GM23338 (cell line): Measurements from ENCODE around the gene CCDC174. TPM values are rescaled to one million over a fixed set of nuclear protein-coding genes. Genes with fewer than 3 reads are reported as not detected.

Experiments used
- ATAC-seq: fragments of 200-7000 bp; cut with Tn5 transposase; 3 replicates; pipeline ENCODE4 v1.9.1; 2020
- DNase-seq: peaks from one replicate; pipeline ENCODE4 v3.0.0-alpha.2; 2015; ENCODE audit warnings: low spot score
- H2AFZ ChIP-seq: fragments of 200-600 bp; sonication (generic); 2 replicates; pipeline ENCODE4 v1.8.0; 2016; ENCODE audit warnings: antibody characterized with exemption, mild to moderate bottlenecking, moderate library complexity
- H3F3A ChIP-seq: fragments of 200-600 bp; sonication (generic); replicated peaks from 2 replicates; pipeline ENCODE4 v1.8.0; 2017; ENCODE audit warnings: antibody characterized with exemption, mixed run types, low read depth
- H3K27ac ChIP-seq: fragments of 200-600 bp; sonication (generic); 2 replicates; pipeline ENCODE4 v1.6.1; 2016; ENCODE audit warnings: low read depth
- H3K27me3 ChIP-seq: fragments of 200-600 bp; sonication (generic); 2 replicates; pipeline ENCODE4 v1.8.0; 2016; ENCODE audit warnings: mild to moderate bottlenecking, mixed run types, moderate library complexity; ENCODE audit not compliant: insufficient read depth
- H3K36me3 ChIP-seq: fragments of 200-600 bp; sonication (generic); 2 replicates; pipeline ENCODE4 v1.8.0; 2016; ENCODE audit warnings: mild to moderate bottlenecking; ENCODE audit not compliant: insufficient read depth
- H3K4me1 ChIP-seq: fragments of 200-600 bp; sonication (generic); 2 replicates; pipeline ENCODE4 v1.8.0; 2016; ENCODE audit warnings: mild to moderate bottlenecking, moderate library complexity; ENCODE audit not compliant: insufficient read depth
- H3K4me2 ChIP-seq: fragments of 200-600 bp; sonication (generic); 2 replicates; pipeline ENCODE4 v1.7.1; 2017; ENCODE audit warnings: mixed run types
- H3K4me3 ChIP-seq: fragments of 200-600 bp; sonication (generic); 2 replicates; pipeline ENCODE4 v1.6.1; 2016; ENCODE audit warnings: mixed run types
- H3K79me2 ChIP-seq: fragments of 200-600 bp; sonication (generic); replicated peaks from 2 replicates; pipeline ENCODE4 v1.8.0; 2017; ENCODE audit warnings: mild to moderate bottlenecking; ENCODE audit not compliant: insufficient read depth
- H3K9me2 ChIP-seq: fragments of 200-600 bp; sonication (generic); 2 replicates; pipeline ENCODE4 v1.8.0; 2017; ENCODE audit not compliant: insufficient read depth
- H4K20me1 ChIP-seq: fragments of 200-600 bp; sonication (generic); replicated peaks from 2 replicates; pipeline ENCODE4 v1.8.0; 2017; ENCODE audit warnings: mild to moderate bottlenecking; ENCODE audit not compliant: insufficient read depth
- H3K27ac Mint-ChIP-seq: 2 replicates; pipeline ENCODE4 v1.8.0; 2020; ENCODE audit warnings: inconsistent platforms, mild to moderate bottlenecking, moderate library complexity, mixed read lengths
- H3K27me3 Mint-ChIP-seq: 3 replicates; pipeline ENCODE4 v1.8.0; 2022; ENCODE audit warnings: low read depth, mild to moderate bottlenecking, moderate library complexity, mixed read lengths, inconsistent platforms; ENCODE audit not compliant: insufficient read depth, poor library complexity
- H3K36me3 Mint-ChIP-seq: 3 replicates; pipeline ENCODE4 v1.8.0; 2021; ENCODE audit warnings: low read depth, mild to moderate bottlenecking, inconsistent platforms, moderate library complexity, mixed read lengths
- H3K4me1 Mint-ChIP-seq: 3 replicates; pipeline ENCODE4 v1.8.0; 2020; ENCODE audit warnings: mild to moderate bottlenecking, inconsistent platforms, mixed read lengths
- H3K4me3 Mint-ChIP-seq: 3 replicates; pipeline ENCODE4 v1.8.0; 2021; ENCODE audit warnings: moderate library complexity, mild to moderate bottlenecking, inconsistent platforms, mixed read lengths
- H3K9me3 Mint-ChIP-seq: 3 replicates; pipeline ENCODE4 v1.8.0; 2020; ENCODE audit warnings: moderate library complexity, mild to moderate bottlenecking, inconsistent platforms, mixed read lengths
- CREB1 ChIP-seq: fragments of 250-450 bp; sonication (Bioruptor Pico); IDR thresholded peaks from 2 replicates; pipeline ENCODE4 v1.5.0; 2020; ENCODE audit warnings: low read depth, mild to moderate bottlenecking, moderate library complexity
- EZH2 ChIP-seq: fragments of 200-600 bp; sonication (generic); IDR thresholded peaks from one replicate; pipeline ENCODE4 v1.8.0; 2017; ENCODE audit warnings: antibody characterized with exemption, mild to moderate bottlenecking, low read depth; ENCODE audit not compliant: unreplicated experiment
- EZH2phosphoT487 ChIP-seq: fragments of 200-600 bp; sonication (generic); IDR thresholded peaks from one replicate; pipeline ENCODE4 v1.8.1; 2018; ENCODE audit warnings: antibody characterized with exemption; ENCODE audit not compliant: unreplicated experiment
- JUNB ChIP-seq: IDR thresholded peaks from one replicate; pipeline ENCODE4 v1.6.1; 2016; ENCODE audit warnings: antibody characterized with exemption; ENCODE audit not compliant: unreplicated experiment
- NANOG ChIP-seq: IDR thresholded peaks from 2 replicates; pipeline ENCODE4 v1.6.1; 2016; ENCODE audit warnings: antibody characterized with exemption, borderline replicate concordance
- POLR2AphosphoS5 ChIP-seq: IDR thresholded peaks from 2 replicates; pipeline ENCODE4 v1.6.1; 2016; ENCODE audit warnings: antibody characterized with exemption, low read depth
- STAT1 ChIP-seq: IDR thresholded peaks from one replicate; pipeline ENCODE4 v1.6.1; 2016; ENCODE audit warnings: antibody characterized with exemption; ENCODE audit not compliant: unreplicated experiment
- ZNF114 ChIP-seq: fragments of 250-450 bp; sonication (Bioruptor Pico); IDR thresholded peaks from 2 replicates; pipeline ENCODE4 v1.5.0; 2020; ENCODE audit warnings: mild to moderate bottlenecking, moderate library complexity
- ZNF331 ChIP-seq: fragments of 250-450 bp; sonication (Bioruptor Pico); IDR thresholded peaks from 2 replicates; pipeline ENCODE4 v1.5.0; 2020; ENCODE audit warnings: low read depth, mild to moderate bottlenecking, moderate library complexity
- polyA plus RNA-seq: library from polyadenylated mRNA; unstranded; fragments of >200 nt; fragmentation: Nextera tagmentation; extraction: Ambion mirVana; gene quantifications from 2 replicates; pipeline ENCODE4 v1.2.1, GENCODE V29; 2016
- total RNA-seq: library from RNA; depleted of rRNA; stranded (reverse); fragments of >200 nt; shearing (Covaris generic); gene quantifications from 2 replicates; pipeline ENCODE4 v1.2.3, GENCODE V29; 2014
- TF ChIP-seq, protein P1 (sequence below), 2 experiments: fragments of 200-600 bp in 1 of 2; sonication (generic) in 1 of 2; conservative IDR thresholded peaks; 2 replicates each; pipeline versions ENCODE4 v1.5.1 to v1.6.1; 2016 to 2017; ENCODE audit warnings: antibody characterized with exemption in 2 of 2, low read depth in 2 of 2, mild to moderate bottlenecking in 2 of 2, moderate library complexity in 1 of 2
- TF ChIP-seq, protein P2 (sequence below): IDR thresholded peaks from 2 replicates; pipeline ENCODE4 v1.6.1; 2016; ENCODE audit warnings: antibody characterized with exemption
- TF ChIP-seq, protein P3 (sequence below): fragments of 250-450 bp; sonication (Bioruptor Pico); IDR thresholded peaks from 2 replicates; pipeline ENCODE4 v1.5.0; 2020; ENCODE audit warnings: mild to moderate bottlenecking, moderate library complexity
- TF ChIP-seq, protein P4 (sequence below): IDR thresholded peaks from one replicate; pipeline ENCODE4 v1.6.1; 2018; ENCODE audit warnings: antibody characterized with exemption; ENCODE audit not compliant: unreplicated experiment

CCDC174 gene
- total and polyA plus RNA-seq, 2 experiments from 2014 or later: 11.2 to 46.3 TPM

DNA sequence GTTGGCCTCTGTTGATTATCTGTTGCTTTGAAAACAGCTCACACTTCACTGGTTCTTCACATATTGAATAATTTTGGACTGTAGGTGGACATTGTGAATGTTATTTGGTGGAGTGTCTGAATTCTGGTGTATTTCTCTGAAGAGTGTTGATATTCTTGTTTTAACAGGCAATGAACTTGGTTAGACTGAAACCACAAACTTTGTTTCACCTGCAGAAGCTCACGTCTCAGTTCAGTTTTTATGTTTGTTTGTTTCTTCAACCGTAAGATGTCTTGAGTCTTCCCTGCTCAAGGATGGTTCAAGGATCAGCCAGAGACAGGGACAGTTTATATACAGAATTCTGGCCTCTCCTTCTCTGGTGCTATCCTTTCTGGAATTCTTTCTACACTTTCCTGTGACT lies 67.0 kb downstream of the CCDC174 start:
- H3K27me3 Mint-ChIP-seq: peaks cover 1% of the 10 kb centered on the region
- TF ChIP-seq JUNB: no peak
- no peak for TF ChIP-seq ZNF331
- TF ChIP-seq CREB1 (CRISPR knock-in tag): no peak
- TF ChIP-seq EZH2phosphoT487: no peak
- no peak for TF ChIP-seq ZNF114 (CRISPR knock-in tag)
- TF ChIP-seq, protein P1, sequence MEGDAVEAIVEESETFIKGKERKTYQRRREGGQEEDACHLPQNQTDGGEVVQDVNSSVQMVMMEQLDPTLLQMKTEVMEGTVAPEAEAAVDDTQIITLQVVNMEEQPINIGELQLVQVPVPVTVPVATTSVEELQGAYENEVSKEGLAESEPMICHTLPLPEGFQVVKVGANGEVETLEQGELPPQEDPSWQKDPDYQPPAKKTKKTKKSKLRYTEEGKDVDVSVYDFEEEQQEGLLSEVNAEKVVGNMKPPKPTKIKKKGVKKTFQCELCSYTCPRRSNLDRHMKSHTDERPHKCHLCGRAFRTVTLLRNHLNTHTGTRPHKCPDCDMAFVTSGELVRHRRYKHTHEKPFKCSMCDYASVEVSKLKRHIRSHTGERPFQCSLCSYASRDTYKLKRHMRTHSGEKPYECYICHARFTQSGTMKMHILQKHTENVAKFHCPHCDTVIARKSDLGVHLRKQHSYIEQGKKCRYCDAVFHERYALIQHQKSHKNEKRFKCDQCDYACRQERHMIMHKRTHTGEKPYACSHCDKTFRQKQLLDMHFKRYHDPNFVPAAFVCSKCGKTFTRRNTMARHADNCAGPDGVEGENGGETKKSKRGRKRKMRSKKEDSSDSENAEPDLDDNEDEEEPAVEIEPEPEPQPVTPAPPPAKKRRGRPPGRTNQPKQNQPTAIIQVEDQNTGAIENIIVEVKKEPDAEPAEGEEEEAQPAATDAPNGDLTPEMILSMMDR (conservative IDR thresholded peaks at IDR 0.05; ENCODE audit: low read depth in 2 of 2): no peak
- no peak for TF ChIP-seq NANOG
- TF ChIP-seq, protein P2, sequence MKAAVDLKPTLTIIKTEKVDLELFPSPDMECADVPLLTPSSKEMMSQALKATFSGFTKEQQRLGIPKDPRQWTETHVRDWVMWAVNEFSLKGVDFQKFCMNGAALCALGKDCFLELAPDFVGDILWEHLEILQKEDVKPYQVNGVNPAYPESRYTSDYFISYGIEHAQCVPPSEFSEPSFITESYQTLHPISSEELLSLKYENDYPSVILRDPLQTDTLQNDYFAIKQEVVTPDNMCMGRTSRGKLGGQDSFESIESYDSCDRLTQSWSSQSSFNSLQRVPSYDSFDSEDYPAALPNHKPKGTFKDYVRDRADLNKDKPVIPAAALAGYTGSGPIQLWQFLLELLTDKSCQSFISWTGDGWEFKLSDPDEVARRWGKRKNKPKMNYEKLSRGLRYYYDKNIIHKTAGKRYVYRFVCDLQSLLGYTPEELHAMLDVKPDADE: no peak
- TF ChIP-seq, protein P3, sequence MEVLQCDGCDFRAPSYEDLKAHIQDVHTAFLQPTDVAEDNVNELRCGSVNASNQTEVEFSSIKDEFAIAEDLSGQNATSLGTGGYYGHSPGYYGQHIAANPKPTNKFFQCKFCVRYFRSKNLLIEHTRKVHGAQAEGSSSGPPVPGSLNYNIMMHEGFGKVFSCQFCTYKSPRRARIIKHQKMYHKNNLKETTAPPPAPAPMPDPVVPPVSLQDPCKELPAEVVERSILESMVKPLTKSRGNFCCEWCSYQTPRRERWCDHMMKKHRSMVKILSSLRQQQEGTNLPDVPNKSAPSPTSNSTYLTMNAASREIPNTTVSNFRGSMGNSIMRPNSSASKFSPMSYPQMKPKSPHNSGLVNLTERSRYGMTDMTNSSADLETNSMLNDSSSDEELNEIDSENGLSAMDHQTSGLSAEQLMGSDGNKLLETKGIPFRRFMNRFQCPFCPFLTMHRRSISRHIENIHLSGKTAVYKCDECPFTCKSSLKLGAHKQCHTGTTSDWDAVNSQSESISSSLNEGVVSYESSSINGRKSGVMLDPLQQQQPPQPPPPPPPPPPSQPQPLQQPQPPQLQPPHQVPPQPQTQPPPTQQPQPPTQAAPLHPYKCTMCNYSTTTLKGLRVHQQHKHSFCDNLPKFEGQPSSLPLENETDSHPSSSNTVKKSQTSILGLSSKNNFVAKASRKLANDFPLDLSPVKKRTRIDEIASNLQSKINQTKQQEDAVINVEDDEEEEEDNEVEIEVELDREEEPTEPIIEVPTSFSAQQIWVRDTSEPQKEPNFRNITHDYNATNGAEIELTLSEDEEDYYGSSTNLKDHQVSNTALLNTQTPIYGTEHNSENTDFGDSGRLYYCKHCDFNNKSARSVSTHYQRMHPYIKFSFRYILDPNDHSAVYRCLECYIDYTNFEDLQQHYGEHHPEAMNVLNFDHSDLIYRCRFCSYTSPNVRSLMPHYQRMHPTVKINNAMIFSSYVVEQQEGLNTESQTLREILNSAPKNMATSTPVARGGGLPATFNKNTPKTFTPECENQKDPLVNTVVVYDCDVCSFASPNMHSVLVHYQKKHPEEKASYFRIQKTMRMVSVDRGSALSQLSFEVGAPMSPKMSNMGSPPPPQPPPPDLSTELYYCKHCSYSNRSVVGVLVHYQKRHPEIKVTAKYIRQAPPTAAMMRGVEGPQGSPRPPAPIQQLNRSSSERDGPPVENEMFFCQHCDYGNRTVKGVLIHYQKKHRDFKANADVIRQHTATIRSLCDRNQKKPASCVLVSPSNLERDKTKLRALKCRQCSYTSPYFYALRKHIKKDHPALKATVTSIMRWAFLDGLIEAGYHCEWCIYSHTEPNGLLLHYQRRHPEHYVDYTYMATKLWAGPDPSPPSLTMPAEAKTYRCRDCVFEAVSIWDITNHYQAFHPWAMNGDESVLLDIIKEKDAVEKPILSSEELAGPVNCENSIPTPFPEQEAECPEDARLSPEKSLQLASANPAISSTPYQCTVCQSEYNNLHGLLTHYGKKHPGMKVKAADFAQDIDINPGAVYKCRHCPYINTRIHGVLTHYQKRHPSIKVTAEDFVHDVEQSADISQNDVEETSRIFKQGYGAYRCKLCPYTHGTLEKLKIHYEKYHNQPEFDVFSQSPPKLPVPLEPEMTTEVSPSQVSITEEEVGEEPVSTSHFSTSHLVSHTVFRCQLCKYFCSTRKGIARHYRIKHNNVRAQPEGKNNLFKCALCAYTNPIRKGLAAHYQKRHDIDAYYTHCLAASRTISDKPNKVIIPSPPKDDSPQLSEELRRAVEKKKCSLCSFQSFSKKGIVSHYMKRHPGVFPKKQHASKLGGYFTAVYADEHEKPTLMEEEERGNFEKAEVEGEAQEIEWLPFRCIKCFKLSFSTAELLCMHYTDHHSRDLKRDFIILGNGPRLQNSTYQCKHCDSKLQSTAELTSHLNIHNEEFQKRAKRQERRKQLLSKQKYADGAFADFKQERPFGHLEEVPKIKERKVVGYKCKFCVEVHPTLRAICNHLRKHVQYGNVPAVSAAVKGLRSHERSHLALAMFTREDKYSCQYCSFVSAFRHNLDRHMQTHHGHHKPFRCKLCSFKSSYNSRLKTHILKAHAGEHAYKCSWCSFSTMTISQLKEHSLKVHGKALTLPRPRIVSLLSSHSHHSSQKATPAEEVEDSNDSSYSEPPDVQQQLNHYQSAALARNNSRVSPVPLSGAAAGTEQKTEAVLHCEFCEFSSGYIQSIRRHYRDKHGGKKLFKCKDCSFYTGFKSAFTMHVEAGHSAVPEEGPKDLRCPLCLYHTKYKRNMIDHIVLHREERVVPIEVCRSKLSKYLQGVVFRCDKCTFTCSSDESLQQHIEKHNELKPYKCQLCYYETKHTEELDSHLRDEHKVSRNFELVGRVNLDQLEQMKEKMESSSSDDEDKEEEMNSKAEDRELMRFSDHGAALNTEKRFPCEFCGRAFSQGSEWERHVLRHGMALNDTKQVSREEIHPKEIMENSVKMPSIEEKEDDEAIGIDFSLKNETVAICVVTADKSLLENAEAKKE (CRISPR knock-in tag): no peak
- no peak for TF ChIP-seq EZH2
- TF ChIP-seq, protein P4, sequence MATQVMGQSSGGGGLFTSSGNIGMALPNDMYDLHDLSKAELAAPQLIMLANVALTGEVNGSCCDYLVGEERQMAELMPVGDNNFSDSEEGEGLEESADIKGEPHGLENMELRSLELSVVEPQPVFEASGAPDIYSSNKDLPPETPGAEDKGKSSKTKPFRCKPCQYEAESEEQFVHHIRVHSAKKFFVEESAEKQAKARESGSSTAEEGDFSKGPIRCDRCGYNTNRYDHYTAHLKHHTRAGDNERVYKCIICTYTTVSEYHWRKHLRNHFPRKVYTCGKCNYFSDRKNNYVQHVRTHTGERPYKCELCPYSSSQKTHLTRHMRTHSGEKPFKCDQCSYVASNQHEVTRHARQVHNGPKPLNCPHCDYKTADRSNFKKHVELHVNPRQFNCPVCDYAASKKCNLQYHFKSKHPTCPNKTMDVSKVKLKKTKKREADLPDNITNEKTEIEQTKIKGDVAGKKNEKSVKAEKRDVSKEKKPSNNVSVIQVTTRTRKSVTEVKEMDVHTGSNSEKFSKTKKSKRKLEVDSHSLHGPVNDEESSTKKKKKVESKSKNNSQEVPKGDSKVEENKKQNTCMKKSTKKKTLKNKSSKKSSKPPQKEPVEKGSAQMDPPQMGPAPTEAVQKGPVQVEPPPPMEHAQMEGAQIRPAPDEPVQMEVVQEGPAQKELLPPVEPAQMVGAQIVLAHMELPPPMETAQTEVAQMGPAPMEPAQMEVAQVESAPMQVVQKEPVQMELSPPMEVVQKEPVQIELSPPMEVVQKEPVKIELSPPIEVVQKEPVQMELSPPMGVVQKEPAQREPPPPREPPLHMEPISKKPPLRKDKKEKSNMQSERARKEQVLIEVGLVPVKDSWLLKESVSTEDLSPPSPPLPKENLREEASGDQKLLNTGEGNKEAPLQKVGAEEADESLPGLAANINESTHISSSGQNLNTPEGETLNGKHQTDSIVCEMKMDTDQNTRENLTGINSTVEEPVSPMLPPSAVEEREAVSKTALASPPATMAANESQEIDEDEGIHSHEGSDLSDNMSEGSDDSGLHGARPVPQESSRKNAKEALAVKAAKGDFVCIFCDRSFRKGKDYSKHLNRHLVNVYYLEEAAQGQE: no peak
- no peak for TF ChIP-seq POLR2AphosphoS5
- no peak for TF ChIP-seq STAT1
- H3K4me3 ChIP-seq: no peak overlapping the region
- H3K4me1 Mint-ChIP-seq: peaks cover 6% of the 10 kb centered on the region
- no peak overlapping the region for H3K27ac Mint-ChIP-seq
- H3K4me2 ChIP-seq: no peak overlapping the region
- no peaks in the 10 kb centered on the region for H3K36me3 Mint-ChIP-seq
- no peaks in the 10 kb centered on the region for H3F3A ChIP-seq
- H3K4me1 ChIP-seq: no peaks in the 10 kb centered on the region
- no peaks in the 10 kb centered on the region for H3K79me2 ChIP-seq
- H3K9me2 ChIP-seq: no peaks in the 10 kb centered on the region
- H3K36me3 ChIP-seq: no peaks in the 10 kb centered on the region
- no peaks in the 10 kb centered on the region for H3K9me3 Mint-ChIP-seq
- no peaks in the 10 kb centered on the region for H4K20me1 ChIP-seq
- ATAC-seq: no peak
- no peak overlapping the region for H3K27ac ChIP-seq
- H3K4me3 Mint-ChIP-seq: no peak overlapping the region
- H3K27me3 ChIP-seq: no peaks in the 10 kb centered on the region
- no peak for DNase-seq
- H2AFZ ChIP-seq: no peak overlapping the region
